DOHH2 (cell line): ENCODE data around the gene FBXL17.

Source experiments
- EZH2phosphoT487 ChIP-seq: fragments of 200-600 bp; sonication (generic); IDR thresholded peaks from 2 replicates; pipeline ENCODE4 v1.6.1; 2017; ENCODE audit warnings: borderline replicate concordance, mild to moderate bottlenecking, antibody characterized with exemption, low read length, moderate library complexity, mixed read lengths
- TF ChIP-seq, protein P1 (sequence below): fragments of 200-600 bp; sonication (generic); IDR thresholded peaks from one replicate; pipeline ENCODE4 v1.5.1; 2014; ENCODE audit warnings: antibody characterized with exemption, mild to moderate bottlenecking, low read depth, low read length; ENCODE audit not compliant: poor library complexity, severe bottlenecking

DNA sequence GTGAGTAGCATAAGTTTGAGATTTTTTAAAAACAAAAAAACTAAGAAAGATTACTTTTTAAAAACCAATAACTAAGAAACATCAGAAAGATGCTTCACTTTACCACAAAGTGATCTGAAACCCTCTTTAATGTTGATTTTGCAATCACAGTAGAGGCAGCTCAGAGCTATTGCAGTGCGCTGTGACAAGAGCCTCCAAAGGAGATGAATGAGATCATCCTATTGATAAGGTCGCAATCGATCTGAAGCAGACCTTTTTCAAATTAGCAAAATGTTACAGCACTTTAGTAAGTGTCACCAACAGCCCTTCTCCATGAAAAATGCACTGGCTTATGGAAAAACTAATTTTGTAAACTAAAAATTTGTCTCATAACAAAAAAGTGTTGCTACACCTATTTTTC lies 426.6 kb downstream of the FBXL17 start:
- TF ChIP-seq, protein P1, sequence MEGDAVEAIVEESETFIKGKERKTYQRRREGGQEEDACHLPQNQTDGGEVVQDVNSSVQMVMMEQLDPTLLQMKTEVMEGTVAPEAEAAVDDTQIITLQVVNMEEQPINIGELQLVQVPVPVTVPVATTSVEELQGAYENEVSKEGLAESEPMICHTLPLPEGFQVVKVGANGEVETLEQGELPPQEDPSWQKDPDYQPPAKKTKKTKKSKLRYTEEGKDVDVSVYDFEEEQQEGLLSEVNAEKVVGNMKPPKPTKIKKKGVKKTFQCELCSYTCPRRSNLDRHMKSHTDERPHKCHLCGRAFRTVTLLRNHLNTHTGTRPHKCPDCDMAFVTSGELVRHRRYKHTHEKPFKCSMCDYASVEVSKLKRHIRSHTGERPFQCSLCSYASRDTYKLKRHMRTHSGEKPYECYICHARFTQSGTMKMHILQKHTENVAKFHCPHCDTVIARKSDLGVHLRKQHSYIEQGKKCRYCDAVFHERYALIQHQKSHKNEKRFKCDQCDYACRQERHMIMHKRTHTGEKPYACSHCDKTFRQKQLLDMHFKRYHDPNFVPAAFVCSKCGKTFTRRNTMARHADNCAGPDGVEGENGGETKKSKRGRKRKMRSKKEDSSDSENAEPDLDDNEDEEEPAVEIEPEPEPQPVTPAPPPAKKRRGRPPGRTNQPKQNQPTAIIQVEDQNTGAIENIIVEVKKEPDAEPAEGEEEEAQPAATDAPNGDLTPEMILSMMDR: no peak
- TF ChIP-seq EZH2phosphoT487: no peak
